CD4-positive, alpha-beta memory T cell (primary cell): ENCODE results near the gene PLA2G2F. TPM values are rescaled to one million over a fixed set of nuclear protein-coding genes. Genes with fewer than 3 reads are reported as not detected.

Experiments
- CTCF ChIA-PET: fragments of 350-600 bp; sonication (Branson Sonifier 250); formaldehyde crosslinking; loops from one replicate; lab custom pipeline; 2021; ENCODE audit warnings: inconsistent platforms; ENCODE audit not compliant: partially characterized antibody; lab: Charles Lee
- POLR2A ChIA-PET: fragments of 350-600 bp; sonication (Branson Sonifier 250); formaldehyde crosslinking; loops from one replicate; lab custom pipeline; 2021; ENCODE audit not compliant: partially characterized antibody; lab: Charles Lee
- DNase-seq, 5 donors: peaks; one replicate each; pipeline versions ENCODE4 v3.0.0 to v3.0.0-alpha.2; 2020 to 2022; ENCODE audit warnings: mixed read lengths in 1 of 5
- H3K27ac ChIP-seq: one replicate; pipeline ENCODE4 v1.7.0; 2013; ENCODE audit warnings: low read depth, low read length
- H3K27me3 ChIP-seq: 2 replicates; pipeline ENCODE4 v1.7.0; 2013; ENCODE audit warnings: mild to moderate bottlenecking, low read length, moderate library complexity; ENCODE audit not compliant: insufficient read depth
- H3K36me3 ChIP-seq: 2 replicates; pipeline ENCODE4 v1.7.0; 2013; ENCODE audit warnings: mild to moderate bottlenecking, low read length, moderate library complexity; ENCODE audit not compliant: insufficient read depth
- H3K4me1 ChIP-seq: 2 replicates; pipeline ENCODE4 v1.7.0; 2013; ENCODE audit warnings: mild to moderate bottlenecking, low read length, moderate library complexity; ENCODE audit not compliant: insufficient read depth
- H3K4me3 ChIP-seq, 2 donors: one replicate each; pipeline ENCODE4 v1.7.0; 2013; ENCODE audit warnings: low read length in 2 of 2, mild to moderate bottlenecking in 1 of 2
- H3K9me3 ChIP-seq, 2 donors: one replicate each; pipeline ENCODE4 v1.7.0; 2013; ENCODE audit warnings: low read length in 2 of 2, control low read depth in 1 of 2; ENCODE audit not compliant: control insufficient read depth in 1 of 2
- H3K27ac Mint-ChIP-seq, 7 donors: one replicate each; pipeline ENCODE4 v1.8.0; 2020 to 2021; ENCODE audit warnings: mixed read lengths in 7 of 7, mild to moderate bottlenecking in 6 of 7, inconsistent platforms in 3 of 7, moderate library complexity in 3 of 7
- H3K27me3 Mint-ChIP-seq, 2 donors: one replicate each; pipeline ENCODE4 v1.8.0; 2020 to 2021; ENCODE audit warnings: mixed read lengths in 2 of 2
- H3K36me3 Mint-ChIP-seq, 2 donors: one replicate each; pipeline ENCODE4 v1.8.0; 2020 to 2021; ENCODE audit warnings: mixed read lengths in 2 of 2, inconsistent platforms in 1 of 2, mild to moderate bottlenecking in 1 of 2
- H3K4me1 Mint-ChIP-seq, 4 donors: one replicate each; pipeline ENCODE4 v1.8.0; 2020 to 2021; ENCODE audit warnings: mixed read lengths in 4 of 4, mild to moderate bottlenecking in 1 of 4
- H3K4me3 Mint-ChIP-seq, 8 donors: one replicate each; pipeline ENCODE4 v1.8.0; 2020 to 2021; ENCODE audit warnings: mixed read lengths in 8 of 8, mild to moderate bottlenecking in 7 of 8, moderate library complexity in 6 of 8, inconsistent platforms in 3 of 8
- H3K9me3 Mint-ChIP-seq, 8 donors: one replicate each; pipeline ENCODE4 v1.8.0; 2020 to 2021; ENCODE audit warnings: mixed read lengths in 8 of 8, mild to moderate bottlenecking in 5 of 8, inconsistent platforms in 3 of 8, moderate library complexity in 1 of 8
- intact Hi-C: fragments of 100-400 bp; cut with micrococcal nuclease; formaldehyde crosslinking; loops from one replicate; pipeline ENCODE4 v1.15.1; 2023
- polyA plus RNA-seq, 2 donors: library from polyadenylated mRNA; unstranded; fragments of 300-500 nt; fragmentation: Illumina TruSeq; gene quantifications; one replicate each; pipeline ENCODE4 v1.2.3, GENCODE V29; 2021
- total RNA-seq, 2 experiments: library from RNA; stranded (reverse); gene quantifications; one replicate each; pipeline ENCODE4 v1.2.3, GENCODE V29; 2021

Gene PLA2G2F
- total and polyA plus RNA-seq, 4 experiments from 2014 or later: not detected

- H3K4me3 ChIP-seq: no peak overlapping the region
- H3K9me3 ChIP-seq: no peaks in the 10 kb centered on the region
- no peaks in the 10 kb centered on the region for H3K27me3 ChIP-seq
- Mint-ChIP-seq H3K27me3 (peaks cover 10 to 29% of the 10 kb centered on the region in 2 donors), H3K36me3 (no peaks in the 10 kb centered on the region), H3K4me1 (no peaks in the 10 kb centered on the region), H3K9me3 (no peaks in the 10 kb centered on the region), H3K4me3 (no peak overlapping the region), H3K27ac (no peak overlapping the region)
- ChIA-PET CTCF (no interaction called here), POLR2A (no interaction called here)
- no peaks in the 10 kb centered on the region for H3K4me1 ChIP-seq
- no peaks in the 10 kb centered on the region for H3K36me3 ChIP-seq
- intact Hi-C loops: no loop called here
- DNase-seq: no peak
- no peak overlapping the region for H3K27ac ChIP-seq
Measured at GRCh38 chr1:20115916-20116315, 23.2 kb upstream of the PLA2G2F start.

- Histone ChIP-seq H3K36me3 (no peaks in the 10 kb centered on the region), H3K4me1 (no peaks in the 10 kb centered on the region), H3K9me3 (no peaks in the 10 kb centered on the region), H3K27me3 (no peaks in the 10 kb centered on the region), H3K4me3 (no peak overlapping the region), H3K27ac (no peak overlapping the region)
- ChIA-PET CTCF (no interaction called here), POLR2A (no interaction called here)
- Mint-ChIP-seq H3K4me1 (no peaks in the 10 kb centered on the region), H3K4me3 (no peak overlapping the region), H3K27me3 (peaks cover 17 to 33% of the 10 kb centered on the region in 2 donors), H3K9me3 (no peaks in the 10 kb centered on the region), H3K27ac (no peak overlapping the region), H3K36me3 (no peaks in the 10 kb centered on the region)
- no peak for DNase-seq
- intact Hi-C loops: no loop called here
Measured at GRCh38 chr1:20117236-20117635, 21.9 kb upstream of the PLA2G2F start.

DNA sequence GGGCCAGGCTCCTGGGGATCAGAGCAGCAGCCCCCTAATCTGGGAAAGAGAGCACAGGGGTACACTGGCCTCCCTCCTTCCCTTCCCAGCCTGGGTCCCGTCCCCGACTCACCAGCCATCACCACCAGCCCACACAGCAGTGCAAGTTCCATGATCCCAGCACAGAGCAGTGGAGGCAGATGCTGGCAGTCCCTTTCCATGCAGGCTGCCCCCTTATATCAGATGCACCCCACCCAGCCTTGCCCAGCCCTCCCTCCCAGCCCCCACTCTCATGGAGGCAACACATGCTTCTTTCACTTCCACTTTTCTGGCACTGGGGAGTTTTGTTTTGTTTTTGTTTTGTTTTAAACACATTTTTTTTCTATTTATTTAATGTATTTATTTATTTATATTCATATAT is 19.8 kb upstream of the PLA2G2F start, which contains the start of gene PLA2G2D:
PLA2G2D (minus strand) TSS at position 190 of the 400 bp plus-strand sequence; CDS start at position 152, 38 bp downstream.
- H3K27me3 Mint-ChIP-seq: peaks cover 12 to 31% of the 10 kb centered on the region in 2 donors
- CTCF ChIA-PET: no interaction called here
- H3K4me3 ChIP-seq: no peak within 1 kb of the TSS

DNA sequence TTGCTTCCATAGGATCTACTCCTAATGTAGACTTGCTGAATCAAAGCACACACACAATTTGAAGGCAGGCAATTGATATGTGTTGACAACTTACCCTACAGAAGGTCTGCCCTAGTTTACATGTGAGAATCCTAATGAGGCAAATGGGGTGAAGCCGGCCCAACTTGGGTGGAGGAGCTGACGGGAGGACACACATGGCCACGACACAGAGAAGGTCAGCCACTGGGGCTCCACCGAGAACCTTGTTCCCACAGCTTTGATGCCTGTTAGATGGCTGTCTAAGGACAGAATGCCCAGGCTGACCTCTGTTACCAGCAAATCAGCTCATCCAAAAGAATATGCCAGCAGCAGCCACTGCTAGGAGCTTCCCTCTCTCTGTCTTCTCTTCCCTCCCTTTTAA is 18.3 kb upstream of the PLA2G2F start:
- intact Hi-C loops: no loop called here
- ChIA-PET CTCF (no interaction called here), POLR2A (no interaction called here)
- H3K9me3 ChIP-seq: no peaks in the 10 kb centered on the region
- H3K4me3 ChIP-seq: no peak overlapping the region
- no peak overlapping the region for H3K27ac ChIP-seq
- no peaks in the 10 kb centered on the region for H3K4me1 ChIP-seq
- no peak for DNase-seq
- no peaks in the 10 kb centered on the region for H3K36me3 ChIP-seq
- no peaks in the 10 kb centered on the region for H3K27me3 ChIP-seq
- Mint-ChIP-seq H3K27me3 (peaks cover 12 to 31% of the 10 kb centered on the region in 2 donors), H3K9me3 (no peaks in the 10 kb centered on the region), H3K36me3 (no peaks in the 10 kb centered on the region), H3K4me3 (no peak overlapping the region), H3K4me1 (no peaks in the 10 kb centered on the region), H3K27ac (no peak overlapping the region)

More for the DNA sequence above, 19.8 kb upstream of the PLA2G2F start, which contains the start of gene PLA2G2D:
- Histone ChIP-seq H3K27me3 (no peaks in the 10 kb centered on the region), H3K36me3 (no peaks in the 10 kb centered on the region), H3K27ac (no peak within 1 kb of the TSS), H3K4me1 (no peaks in the 10 kb centered on the region), H3K9me3 (no peaks in the 10 kb centered on the region)
- Mint-ChIP-seq H3K4me3 (no peak within 1 kb of the TSS), H3K27ac (no peak within 1 kb of the TSS), H3K9me3 (no peaks in the 10 kb centered on the region), H3K4me1 (no peaks in the 10 kb centered on the region), H3K36me3 (no peaks in the 10 kb centered on the region)
- intact Hi-C loops: no loop called here
- POLR2A ChIA-PET: no interaction called here
- no peak for DNase-seq

- POLR2A ChIA-PET: no interaction called here
- CTCF ChIA-PET: no interaction called here
- peaks cover 11 to 17% of the 10 kb centered on the region in 2 donors for H3K27me3 Mint-ChIP-seq
Measured at GRCh38 chr1:20123722-20124455, 15.2 kb upstream of the PLA2G2F start.

DNA sequence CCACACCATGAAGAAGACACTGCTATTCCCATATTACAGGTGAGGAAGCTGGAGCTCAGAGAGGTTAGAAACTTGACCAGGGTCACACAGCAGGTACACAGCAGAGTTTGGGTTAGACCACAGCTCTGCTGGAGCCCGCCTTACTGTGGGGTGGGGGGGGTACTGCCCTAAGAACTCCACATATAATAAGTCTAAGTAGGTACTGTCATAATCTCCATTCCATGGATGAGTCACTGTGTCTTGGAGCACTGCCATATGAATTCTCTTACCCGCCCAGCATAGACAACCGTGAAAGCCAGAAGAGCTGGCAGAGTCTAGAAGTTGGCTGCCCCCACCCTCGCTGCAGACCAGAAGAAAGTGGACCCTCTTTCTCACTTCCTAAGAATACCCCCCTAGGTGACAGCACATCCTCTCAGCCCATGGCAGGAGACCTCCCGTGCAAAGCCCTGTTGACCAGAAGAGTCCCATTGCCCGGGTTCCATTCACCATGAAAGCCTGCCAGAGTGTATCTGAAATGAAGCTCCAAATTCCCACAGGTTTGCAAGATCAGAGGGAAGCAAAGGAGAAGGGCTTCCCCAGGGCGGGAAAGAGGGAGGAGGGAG is 14.6 kb upstream of the PLA2G2F start:
- DNase-seq: no peak
- peaks cover 0 to 5% (median under 1%) of the 10 kb centered on the region in 8 donors for H3K9me3 Mint-ChIP-seq
- H3K27ac ChIP-seq: no peak overlapping the region
- no peak overlapping the region for H3K27ac Mint-ChIP-seq
- peaks cover 11 to 16% of the 10 kb centered on the region in 2 donors for H3K27me3 Mint-ChIP-seq
- intact Hi-C loops: no loop called here
- no peaks in the 10 kb centered on the region for H3K9me3 ChIP-seq
- ChIA-PET POLR2A (no interaction called here), CTCF (no interaction called here)
- H3K4me3 Mint-ChIP-seq: no peak overlapping the region
- H3K4me3 ChIP-seq: no peak overlapping the region
- H3K27me3 ChIP-seq: no peaks in the 10 kb centered on the region
- H3K4me1 ChIP-seq: no peaks in the 10 kb centered on the region
- H3K36me3 ChIP-seq: no peaks in the 10 kb centered on the region
- no peaks in the 10 kb centered on the region for H3K36me3 Mint-ChIP-seq
- H3K4me1 Mint-ChIP-seq: no peaks in the 10 kb centered on the region

More at GRCh38 chr1:20123722-20124455, 15.2 kb upstream of the PLA2G2F start:
- no peaks in the 10 kb centered on the region for H3K27me3 ChIP-seq
- no peaks in the 10 kb centered on the region for H3K9me3 ChIP-seq
- no peak overlapping the region for H3K27ac Mint-ChIP-seq
- no peak overlapping the region for H3K4me3 Mint-ChIP-seq
- DNase-seq: no peak
- H3K36me3 ChIP-seq: no peaks in the 10 kb centered on the region
- H3K4me1 ChIP-seq: no peaks in the 10 kb centered on the region
- no peaks in the 10 kb centered on the region for H3K36me3 Mint-ChIP-seq
- no peak overlapping the region for H3K27ac ChIP-seq
- H3K9me3 Mint-ChIP-seq: peaks cover 0 to 4% (median 0%) of the 10 kb centered on the region in 8 donors
- intact Hi-C loops: no loop called here
- no peak overlapping the region for H3K4me3 ChIP-seq
- H3K4me1 Mint-ChIP-seq: no peaks in the 10 kb centered on the region

GRCh38 chr1:20125100-20125499 is 14.0 kb upstream of the PLA2G2F start:
- H3K9me3 ChIP-seq: no peaks in the 10 kb centered on the region
- no peak overlapping the region for H3K27ac ChIP-seq
- H3K27me3 ChIP-seq: no peaks in the 10 kb centered on the region
- Mint-ChIP-seq H3K36me3 (no peaks in the 10 kb centered on the region), H3K27ac (no peak overlapping the region), H3K4me3 (no peak overlapping the region), H3K4me1 (no peaks in the 10 kb centered on the region), H3K27me3 (peaks cover 10 to 11% of the 10 kb centered on the region in 2 donors), H3K9me3 (peaks cover 0 to 11% (median 4%) of the 10 kb centered on the region in 8 donors)
- no peaks in the 10 kb centered on the region for H3K4me1 ChIP-seq
- CTCF ChIA-PET: no interaction called here
- POLR2A ChIA-PET: no interaction called here
- H3K4me3 ChIP-seq: no peak overlapping the region
- intact Hi-C loops: no loop called here
- DNase-seq: no peak
- H3K36me3 ChIP-seq: no peaks in the 10 kb centered on the region
